GM12874 (cell line): ENCODE measurements around the gene ELAVL1.

Experiments
- CTCF ChIP-seq: IDR thresholded peaks from 2 replicates; pipeline ENCODE4 v1.5.1; 2011; ENCODE audit warnings: low read depth, mild to moderate bottlenecking, control low read depth, low read length, moderate library complexity; ENCODE audit not compliant: insufficient read depth

ELAVL1 gene

GRCh38 chr19:7925171-7925851, 80.1 kb downstream of the ELAVL1 start:
- peak; percentile 96 for TF ChIP-seq CTCF

- TF ChIP-seq CTCF = no peak
These were observed 80.7 kb downstream of the ELAVL1 start for GRCh38 chr19:7924651-7925170.

GRCh38 chr19:7924241-7924640, 81.2 kb downstream of the ELAVL1 start:
- TF ChIP-seq CTCF = no peak

- TF ChIP-seq CTCF = no peak
These were observed 81.9 kb downstream of the ELAVL1 start for GRCh38 chr19:7923295-7924191.

- TF ChIP-seq CTCF = no peak
These were observed 82.6 kb downstream of the ELAVL1 start for GRCh38 chr19:7922836-7923195.

- TF ChIP-seq CTCF = no peak
These were observed 83.2 kb downstream of the ELAVL1 start for GRCh38 chr19:7921967-7922835.
